Endometrial microvascular endothelial cells (primary cell): ENCODE data around the gene TP73. TPM values are rescaled to one million over a fixed set of nuclear protein-coding genes. Genes with fewer than 3 reads are reported as not detected.
"Not testable (repeated sequence)": the region's sequence is repeated elsewhere in the genome, so short reads cannot be mapped to it uniquely, and the experiment has no call there.

Source experiments
- in situ Hi-C: cut with HindIII; loops from 2 replicates; pipeline ENCODE4 v1.10.0; 2017; ENCODE audit warnings: low sequenced_read_pairs, low pct_unique_long_range_greater_than_20kb; ENCODE audit errors: inconsistent ontology term
- total RNA-seq: library from RNA; depleted of rRNA; stranded (reverse); fragments of >200 nt; gene quantifications from one replicate; pipeline ENCODE4 v1.2.3, GENCODE V29; 2015; ENCODE audit errors: inconsistent ontology term

Gene TP73
- total RNA-seq, 1 donor from 2014 or later: not detected

DNA sequence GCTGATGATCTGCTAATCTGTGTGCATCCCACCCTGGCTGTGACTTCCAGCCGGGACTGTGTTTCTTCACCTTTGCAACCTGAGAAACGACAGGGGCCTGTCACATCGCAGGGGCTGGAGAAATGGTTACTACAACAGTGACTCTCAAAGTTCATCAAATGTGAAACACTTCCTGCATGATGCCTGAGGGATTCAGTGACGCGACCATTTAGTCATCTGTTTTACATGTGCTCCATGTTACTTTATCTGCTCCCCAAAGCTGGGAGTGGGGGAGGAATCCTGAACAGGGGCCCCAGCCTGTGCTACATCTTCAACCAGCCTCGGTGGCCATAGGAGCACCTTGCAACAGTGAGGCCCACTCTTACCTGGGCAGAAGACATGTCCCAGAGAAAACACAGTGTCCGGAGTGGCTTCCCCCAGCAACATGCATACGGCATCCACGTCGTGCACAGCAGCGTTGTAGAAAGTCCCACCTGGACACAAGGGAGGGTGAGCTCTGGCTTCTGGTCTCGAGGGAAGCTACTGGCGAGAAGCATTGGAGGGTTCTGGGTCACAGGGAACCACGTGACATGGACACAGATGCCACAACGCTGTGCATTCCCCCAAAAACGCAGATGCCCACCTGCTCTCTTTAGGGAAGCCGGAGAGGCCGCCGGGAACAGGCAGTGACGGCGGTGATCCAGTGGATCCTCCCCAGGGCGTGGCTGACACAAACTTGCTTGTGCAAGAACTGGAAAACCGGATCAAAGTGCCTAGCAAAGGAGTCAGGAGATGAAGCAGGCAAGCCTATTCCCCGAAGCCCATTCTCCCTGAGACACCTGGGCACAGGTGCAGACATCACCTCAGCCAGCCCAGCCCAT is 90.4 kb downstream of the TP73 start:
- in situ Hi-C loops: no loop called here

DNA sequence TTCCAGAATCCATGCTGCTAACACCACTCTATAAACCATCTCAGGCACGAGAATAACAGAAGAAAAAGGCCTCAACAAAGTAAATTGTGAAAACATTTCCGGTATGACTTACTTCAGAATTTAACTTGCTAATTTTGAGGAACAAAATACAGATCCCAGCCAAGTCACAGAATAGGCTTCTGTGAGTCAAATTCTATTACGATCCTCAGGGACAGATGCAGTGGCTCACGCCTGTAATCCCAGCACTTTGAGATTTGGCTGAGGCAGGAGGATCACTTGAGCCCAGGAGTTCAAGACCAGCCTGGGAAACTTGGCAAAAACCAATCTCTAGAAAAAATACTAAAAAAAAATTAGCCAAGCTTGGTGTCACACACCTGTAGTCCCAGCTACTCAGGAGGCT is 91.1 kb downstream of the TP73 start:
- in situ Hi-C loops: no loop called here

DNA sequence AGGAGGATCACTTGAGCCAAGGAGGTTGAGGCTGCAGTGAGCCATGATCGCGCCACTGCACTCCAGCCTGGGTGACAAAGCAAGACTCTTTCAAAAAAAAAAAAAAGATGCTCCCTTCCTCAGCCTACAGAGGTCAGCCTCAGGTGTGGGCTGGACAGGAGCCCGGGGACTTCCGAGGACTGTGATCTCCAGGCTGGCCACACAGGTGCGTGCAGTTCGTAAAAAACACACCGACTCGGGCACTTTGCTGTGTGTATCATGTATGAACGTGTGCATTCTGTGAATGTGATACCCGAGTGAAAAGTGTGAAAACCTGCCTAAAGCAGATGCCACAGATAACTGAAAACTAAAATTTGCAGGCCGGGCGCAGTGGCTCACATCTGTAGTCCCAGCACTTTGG is 91.5 kb downstream of the TP73 start:
- in situ Hi-C loops: no loop called here

DNA sequence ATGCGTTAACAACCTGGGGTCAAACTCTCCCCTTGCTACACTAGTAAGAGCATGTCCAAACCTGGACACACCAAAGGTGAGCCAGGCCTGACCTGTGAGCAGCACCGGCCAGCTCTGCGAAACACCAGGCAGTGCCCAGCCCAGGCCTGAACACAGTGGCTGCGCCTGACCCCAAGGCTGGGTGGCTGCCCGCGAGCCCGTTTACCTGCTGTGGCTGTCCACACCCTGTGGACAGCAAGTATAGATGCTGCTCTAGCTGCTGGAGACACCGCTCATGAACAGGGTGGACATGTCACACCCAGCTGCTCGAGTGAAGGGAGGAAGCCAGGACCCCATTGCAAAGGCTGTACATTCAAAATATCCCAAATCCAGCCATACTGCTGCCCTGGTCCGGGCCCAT is 92.3 kb downstream of the TP73 start:
- in situ Hi-C loops: no loop called here

DNA sequence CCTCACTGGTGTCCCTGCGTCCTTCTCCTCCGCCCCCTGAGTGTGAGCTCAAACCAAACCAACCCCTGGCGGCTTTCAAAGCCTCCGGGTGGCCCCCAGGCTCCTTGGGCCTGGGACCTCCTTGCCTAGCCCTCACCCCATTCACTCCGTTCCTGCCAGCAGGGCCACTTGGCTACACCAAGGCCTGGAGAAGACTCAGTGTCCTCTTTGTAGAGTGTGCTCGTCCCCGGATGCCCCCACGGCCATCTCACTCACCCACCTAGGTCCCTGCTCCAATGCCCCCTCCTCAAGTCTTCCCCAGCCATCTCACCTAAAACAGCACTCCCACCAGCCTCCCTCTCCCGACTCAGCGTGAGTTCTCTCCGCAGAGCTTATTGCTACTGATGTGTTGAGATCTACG is 92.8 kb downstream of the TP73 start:
- in situ Hi-C loops: no loop called here

DNA sequence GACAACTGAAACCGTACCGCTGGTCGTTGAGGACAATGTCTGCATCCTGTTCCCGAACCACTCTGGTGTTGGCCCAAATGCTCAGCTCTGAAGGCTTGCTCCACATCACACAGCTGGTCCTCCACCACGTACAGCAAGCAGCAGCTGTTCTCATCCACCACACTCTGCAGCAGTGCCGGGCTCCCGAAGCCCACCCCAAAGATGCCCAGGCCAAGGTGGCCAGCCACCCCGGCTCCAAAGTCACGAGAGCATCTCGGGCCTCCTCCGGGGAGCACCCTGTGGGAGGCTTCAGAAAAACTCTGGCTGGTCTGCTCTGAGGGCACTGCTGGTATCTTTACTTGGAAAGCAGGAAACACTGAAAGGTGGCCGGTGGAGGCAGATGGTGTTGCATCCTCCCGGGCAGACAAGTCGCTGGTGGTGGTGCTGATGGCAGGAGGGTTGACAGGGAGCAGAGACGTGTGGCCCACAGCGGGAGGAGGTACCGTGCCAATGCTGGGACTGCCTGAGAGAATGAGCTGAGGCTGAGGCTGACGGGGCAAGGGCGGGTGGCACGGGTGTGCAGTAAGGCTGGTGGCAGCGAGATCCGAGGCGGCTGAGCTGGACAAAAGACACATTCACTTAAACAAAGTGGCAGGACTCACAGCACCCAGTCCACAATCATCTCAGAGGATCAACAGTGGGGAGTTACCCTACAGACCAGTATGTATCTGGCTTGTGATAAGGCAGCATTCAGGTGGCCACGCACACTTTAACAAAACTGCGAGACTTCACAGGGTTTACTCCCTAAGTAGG is 93.5 kb downstream of the TP73 start:
- in situ Hi-C loops: no loop called here

DNA sequence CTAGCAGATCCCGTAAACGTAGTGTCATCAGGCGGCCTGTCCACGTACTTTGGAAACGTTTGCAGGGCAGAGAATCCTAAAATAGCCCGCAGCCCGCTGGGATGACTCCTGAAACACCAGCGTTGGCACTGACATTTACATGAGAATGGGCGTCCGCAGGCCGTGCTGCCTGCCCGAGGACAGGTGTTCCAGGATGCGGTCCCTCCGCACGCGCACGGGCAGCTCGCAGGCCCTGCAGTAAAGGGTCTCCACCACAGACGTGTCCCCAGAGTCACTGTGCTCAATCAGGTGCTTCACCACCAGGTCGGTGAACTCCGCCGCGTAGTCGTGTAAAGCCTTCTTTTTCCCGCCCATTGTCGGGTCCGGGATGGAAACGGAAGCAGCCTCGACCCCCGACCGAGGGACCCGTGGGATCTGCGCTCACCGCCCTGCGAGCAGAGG is 94.1 kb downstream of the TP73 start:
- in situ Hi-C loops: no loop called here

DNA sequence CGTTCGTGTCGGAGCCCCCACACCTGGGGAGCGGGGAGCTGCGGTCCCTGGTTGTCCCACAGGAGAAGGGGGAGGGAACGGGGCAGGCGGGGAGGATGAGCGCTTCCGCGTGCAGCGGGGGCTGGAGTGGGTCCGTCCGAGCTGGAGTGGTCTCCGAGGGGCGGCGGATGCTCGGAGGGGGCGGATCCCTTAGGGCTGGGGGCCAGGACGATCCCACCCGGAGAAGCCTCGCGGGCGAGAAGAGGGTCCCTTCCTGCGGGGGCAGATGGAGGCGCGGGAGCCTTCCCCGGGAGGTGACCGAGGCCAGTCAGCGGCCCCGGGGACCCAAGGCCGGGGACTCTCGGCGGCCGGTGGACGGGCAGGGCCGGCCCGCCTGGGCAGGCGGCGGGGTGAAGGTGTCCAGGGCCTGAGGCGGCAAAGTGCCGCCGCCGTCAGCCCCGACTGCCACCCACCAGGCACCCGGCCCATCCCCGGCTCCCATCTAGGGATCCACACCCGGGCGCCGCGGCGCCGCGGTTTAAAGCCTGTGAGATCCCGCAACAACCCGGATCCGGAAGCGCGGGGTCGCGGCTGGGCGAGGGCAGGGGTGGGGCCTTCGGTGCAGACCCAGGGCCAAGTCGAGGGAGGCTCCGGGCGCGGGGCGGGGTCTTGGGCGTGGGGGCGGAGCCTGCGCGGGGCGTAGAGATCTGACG is 94.7 kb downstream of the TP73 start:
- in situ Hi-C loops: no loop called here

DNA sequence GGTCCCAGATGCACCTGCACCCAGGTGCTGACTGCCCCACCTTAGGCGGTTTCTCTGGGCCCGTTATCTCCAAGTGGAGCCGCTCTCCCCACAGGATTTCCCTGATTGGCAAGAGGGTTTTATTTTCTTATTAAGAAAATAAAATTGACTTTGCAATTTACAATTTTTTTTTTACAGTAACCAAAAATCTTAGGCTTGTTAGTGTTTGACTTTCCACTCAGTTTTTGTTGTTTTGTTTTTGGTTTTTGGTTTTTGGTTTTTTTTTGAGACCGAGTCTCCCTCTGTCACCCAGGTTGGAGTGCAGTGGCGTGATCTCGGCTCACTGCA is 95.2 kb downstream of the TP73 start:
- in situ Hi-C loops: no loop called here

DNA sequence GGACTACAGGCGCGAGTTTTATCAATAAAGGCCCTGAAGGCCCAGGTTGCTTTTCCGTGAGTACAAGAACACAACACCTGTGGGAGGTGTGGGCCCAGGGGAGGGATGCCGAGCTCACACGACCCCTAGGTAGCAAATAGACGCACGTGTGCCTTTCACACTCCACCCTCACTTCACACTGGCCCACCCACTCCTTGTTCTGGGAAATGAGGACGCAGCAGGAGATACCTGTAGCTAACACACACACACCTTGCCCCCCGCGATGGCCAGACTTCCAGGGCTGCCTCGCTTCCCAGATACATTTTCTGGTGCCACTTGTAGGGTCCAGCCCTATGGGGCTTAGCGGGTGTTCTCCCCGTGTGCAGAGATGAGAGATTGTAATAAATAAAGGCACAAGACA is 95.6 kb downstream of the TP73 start:
- in situ Hi-C loops: no loop called here

DNA sequence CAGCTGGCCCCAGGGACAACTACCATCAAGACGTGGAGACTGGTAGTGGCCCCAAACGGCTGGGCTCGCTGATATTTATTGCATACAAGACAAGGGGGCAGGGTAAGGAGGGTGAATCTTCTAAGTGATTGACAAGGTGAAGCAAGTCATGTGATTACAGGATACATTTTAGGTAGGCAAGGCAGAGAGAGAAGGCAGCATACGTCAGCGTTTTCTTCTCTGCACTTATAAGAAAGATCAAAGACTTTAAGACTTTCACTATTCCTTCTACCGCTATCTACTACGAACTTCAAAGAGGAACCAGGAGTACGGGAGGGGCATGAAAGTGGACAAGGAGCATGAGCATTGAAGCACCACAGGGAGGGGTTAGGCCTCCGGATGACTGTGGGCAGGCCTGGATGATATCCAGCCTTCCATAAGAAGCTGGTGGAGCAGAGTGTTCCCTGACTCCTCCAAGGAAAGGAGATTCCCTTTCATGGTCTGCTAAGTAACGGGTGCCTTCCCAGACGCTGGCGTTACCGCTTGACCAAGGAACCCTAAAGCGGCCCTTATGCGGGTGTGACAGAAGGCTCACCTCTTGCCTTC is 96.1 kb downstream of the TP73 start:
- in situ Hi-C loops: not testable (repeated sequence)

DNA sequence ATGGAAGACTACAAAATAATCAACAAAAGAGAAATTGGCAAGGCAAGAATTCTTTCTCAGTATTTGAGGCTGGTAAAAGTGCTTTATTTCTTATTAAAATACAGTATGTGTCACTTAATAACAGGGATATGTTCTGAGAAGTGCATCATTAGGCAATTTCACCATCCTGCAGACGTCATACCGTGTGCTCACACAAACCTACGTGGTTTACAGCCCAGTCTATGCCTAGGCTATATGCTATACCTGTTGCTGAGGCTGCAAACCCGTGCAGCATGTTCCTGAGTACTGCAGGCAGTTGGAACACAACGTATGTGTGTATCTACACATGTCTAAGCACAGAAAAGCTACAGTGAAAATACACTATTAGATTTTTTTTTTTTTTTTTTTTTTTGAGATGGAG is 97.2 kb downstream of the TP73 start:
- in situ Hi-C loops: no loop called here

DNA sequence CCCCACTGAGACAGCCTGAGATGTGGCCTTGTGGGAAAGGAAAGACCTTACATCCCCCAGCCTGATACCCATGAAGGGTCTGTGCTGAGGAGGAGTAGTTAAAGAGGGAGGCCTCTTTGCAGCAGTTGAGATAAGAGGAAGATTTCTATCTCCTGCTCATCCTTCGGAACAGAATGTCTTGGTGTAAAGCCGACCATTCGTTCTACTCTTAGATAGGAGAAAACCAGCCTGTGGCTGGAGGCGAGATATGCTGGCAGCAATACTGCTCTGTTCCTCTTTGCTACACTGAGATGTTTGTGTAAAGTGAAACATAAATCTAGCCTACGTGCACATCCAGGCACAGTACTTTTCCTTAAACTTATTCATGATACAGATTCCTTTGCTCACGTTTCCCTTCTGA is 98.4 kb downstream of the TP73 start:
- in situ Hi-C loops: no loop called here

DNA sequence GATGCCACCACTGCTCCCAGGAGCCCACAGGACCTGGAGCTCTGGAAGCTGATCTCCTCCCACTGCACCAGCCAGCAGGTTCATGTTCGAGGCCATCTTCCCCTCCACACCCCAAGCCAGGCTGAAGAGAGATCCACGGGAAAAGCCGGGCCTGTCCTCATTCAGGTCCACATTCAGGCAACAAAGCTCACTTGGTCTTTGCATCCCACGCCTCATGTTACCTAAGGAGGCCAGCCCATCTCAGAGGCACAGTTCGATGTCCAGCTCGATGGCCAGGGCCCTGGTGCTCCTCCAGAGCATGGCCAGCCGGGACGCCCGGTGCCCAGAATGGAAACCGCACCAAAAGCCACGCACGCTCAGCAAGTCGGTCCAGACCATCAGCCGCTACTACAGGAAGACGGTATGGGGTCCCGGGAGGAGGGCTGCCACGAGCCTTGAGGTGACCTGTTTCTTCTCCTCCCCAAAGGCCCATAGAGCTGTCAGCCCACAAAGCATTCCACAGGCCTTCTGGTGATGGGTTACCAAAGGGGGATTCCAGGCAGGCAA is 100.2 kb downstream of the TP73 start, which contains the start of gene CCDC27:
CCDC27 (plus strand) TSS at position 51 of the 546 bp plus-strand sequence; CDS start at position 83, 32 bp downstream.
- in situ Hi-C loops: no loop called here

DNA sequence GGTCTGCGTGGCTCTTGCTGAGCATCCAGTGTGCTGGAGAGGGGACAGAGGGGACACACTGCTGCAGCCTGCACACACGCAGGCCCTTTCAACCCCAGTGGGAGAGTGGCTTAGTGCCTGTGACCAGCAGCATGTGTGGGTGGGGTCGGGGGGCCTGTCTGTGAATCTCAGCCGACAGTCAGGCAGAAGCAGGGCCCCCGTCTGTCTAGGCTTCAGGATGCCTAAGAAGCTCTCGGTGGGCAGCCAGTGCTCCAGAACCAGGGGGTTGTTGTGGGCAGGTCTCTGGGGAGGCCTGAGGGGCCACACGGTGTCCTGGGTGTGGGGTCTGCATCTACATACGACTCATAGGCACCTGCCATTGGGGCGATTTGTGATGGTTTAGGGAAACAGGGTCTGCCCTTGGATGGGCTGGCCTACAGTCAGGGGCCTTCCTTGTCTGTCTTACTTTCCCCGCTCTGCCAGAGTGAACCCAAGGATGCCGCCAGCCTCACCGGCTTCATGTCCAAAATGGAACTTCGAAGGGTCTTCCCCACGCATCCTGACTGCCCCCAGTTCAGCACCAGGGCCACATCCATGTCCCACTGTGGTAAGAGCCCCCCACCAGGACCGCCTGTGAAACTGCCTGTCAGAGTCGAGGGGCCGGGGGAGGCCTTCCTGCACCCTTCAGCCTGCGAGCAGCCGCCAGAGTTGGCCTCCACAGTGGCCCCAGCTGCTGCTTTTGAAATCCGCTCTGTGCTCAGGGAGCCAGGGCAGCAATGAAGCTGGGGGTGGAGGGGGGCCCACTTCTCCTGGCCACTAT is 101.5 kb downstream of the TP73 start:
- in situ Hi-C loops: no loop called here

DNA sequence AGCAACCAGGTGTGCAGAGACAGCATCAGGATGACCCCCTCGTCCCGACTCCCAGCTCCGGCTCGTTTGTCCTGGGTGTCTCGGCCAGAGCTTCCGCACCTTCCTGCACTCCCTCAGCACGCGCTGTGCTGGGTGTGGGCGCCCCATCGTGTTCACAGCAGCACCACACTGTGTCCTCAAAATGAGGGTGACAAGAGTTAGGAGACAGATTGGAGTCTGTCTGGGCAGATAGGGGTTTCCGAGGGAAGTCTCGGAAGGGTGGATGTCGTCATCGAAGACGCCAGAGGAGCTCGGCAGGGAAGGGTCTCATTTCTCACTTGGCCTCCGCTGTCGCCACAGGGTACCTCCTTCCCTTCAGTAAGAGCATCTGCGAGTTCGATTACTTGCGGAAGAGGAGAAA is 104.1 kb downstream of the TP73 start:
- in situ Hi-C loops: no loop called here

DNA sequence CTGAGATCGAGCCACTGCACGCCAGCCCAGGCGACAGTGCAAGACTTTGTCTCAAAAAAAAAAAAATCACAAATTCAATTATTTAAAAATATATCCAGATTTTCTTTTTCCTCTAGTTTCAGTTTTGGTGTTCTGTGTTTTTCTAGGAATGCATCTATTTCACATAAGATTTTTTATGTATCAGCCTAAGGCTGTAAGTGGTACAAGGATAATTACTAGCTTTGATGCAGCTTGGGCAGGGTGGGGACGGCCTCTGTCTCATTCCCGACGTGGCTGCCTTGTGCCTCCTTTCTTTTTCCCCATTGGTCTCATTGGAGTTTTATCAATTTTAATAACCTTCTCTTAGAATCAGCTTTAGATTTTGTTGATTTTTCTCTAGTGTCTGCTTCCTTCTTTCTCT is 106.8 kb downstream of the TP73 start:
- in situ Hi-C loops: no loop called here

DNA sequence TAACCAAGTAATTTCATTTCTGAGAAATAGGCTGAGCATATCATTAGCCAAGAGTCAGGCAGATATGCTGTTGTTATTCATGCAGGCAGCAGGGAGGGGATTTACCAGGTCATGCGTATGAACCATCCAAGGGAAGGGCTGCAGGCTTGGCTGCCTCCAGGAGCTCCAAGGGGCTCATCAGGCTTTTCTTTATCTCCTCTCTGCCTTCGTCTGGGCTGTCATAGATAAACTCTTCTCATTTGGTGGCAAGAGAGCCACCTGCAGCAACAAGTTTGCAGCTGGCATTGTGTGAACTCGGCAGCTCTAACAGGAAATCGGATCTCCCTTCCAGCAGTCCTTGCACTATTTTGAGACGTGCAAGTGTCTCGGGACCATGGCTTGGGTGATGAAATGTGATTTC is 107.5 kb downstream of the TP73 start:
- in situ Hi-C loops: no loop called here
